GM18520 (cell line): ENCODE results near the gene OOSP3.
"Not testable (repeated sequence)": the region's sequence is repeated elsewhere in the genome, so short reads cannot be mapped to it uniquely, and the experiment has no call there.

Experiments
- ATAC-seq: cut with Tn5 transposase; IDR thresholded peaks from one replicate; pipeline ENCODE4 v1.9.1; 2021; ENCODE audit not compliant: unreplicated experiment

OOSP3 gene

GRCh38 chr11:59878575-59878974 lies at the start of gene OOSP3:
Gene OOSP3, plus strand, starts transcription at chr11:59878782. Its CDS starts 27 bp downstream, at chr11:59878809.
- no peak for ATAC-seq

GRCh38 chr11:59829358-59829757 lies 49.2 kb upstream of the OOSP3 start:
- no peak for ATAC-seq

GRCh38 chr11:59833602-59834001 lies 45.0 kb upstream of the OOSP3 start:
- no peak for ATAC-seq

- no peak for ATAC-seq
These were observed 39.0 kb upstream of the OOSP3 start for GRCh38 chr11:59839615-59840014.

GRCh38 chr11:59841514-59841913 lies 37.1 kb upstream of the OOSP3 start:
- ATAC-seq = no peak

- no peak for ATAC-seq
These were observed 36.3 kb upstream of the OOSP3 start for GRCh38 chr11:59842316-59842715.

- ATAC-seq = no peak
These were observed 33.2 kb upstream of the OOSP3 start, which contains the start of gene CBLIF for GRCh38 chr11:59845399-59845798. Gene CBLIF, minus strand, starts transcription at chr11:59845499. Its CDS starts 46 bp downstream, at chr11:59845453.

GRCh38 chr11:59846556-59846955 lies 32.0 kb upstream of the OOSP3 start:
- no peak for ATAC-seq

GRCh38 chr11:59847626-59848025 lies 31.0 kb upstream of the OOSP3 start:
- no peak for ATAC-seq

- not testable (repeated sequence) for ATAC-seq
These were observed 30.1 kb upstream of the OOSP3 start for GRCh38 chr11:59848439-59848838.

- no peak for ATAC-seq
These were observed 29.5 kb upstream of the OOSP3 start for GRCh38 chr11:59849129-59849528.

GRCh38 chr11:59849551-59849950 lies 29.0 kb upstream of the OOSP3 start:
- not testable (repeated sequence) for ATAC-seq

- not testable (repeated sequence) for ATAC-seq
These were observed 27.2 kb upstream of the OOSP3 start for GRCh38 chr11:59851416-59851815.

- no peak for ATAC-seq
These were observed 23.7 kb upstream of the OOSP3 start for GRCh38 chr11:59854871-59855270.

GRCh38 chr11:59857439-59858434 lies 20.8 kb upstream of the OOSP3 start:
- ATAC-seq = no peak

- ATAC-seq = no peak
These were observed 18.9 kb upstream of the OOSP3 start for GRCh38 chr11:59859673-59860072.

GRCh38 chr11:59862252-59862651 lies 16.3 kb upstream of the OOSP3 start:
- no peak for ATAC-seq

GRCh38 chr11:59865031-59865430 lies 13.6 kb upstream of the OOSP3 start:
- no peak for ATAC-seq

GRCh38 chr11:59866397-59866796 lies 12.2 kb upstream of the OOSP3 start, which contains the start of gene TCN1:
Gene TCN1, minus strand, starts transcription at chr11:59866487. Its CDS starts 17 bp downstream, at chr11:59866470.
- ATAC-seq = no peak

GRCh38 chr11:59866836-59867235 lies 11.7 kb upstream of the OOSP3 start:
- no peak for ATAC-seq

- ATAC-seq = no peak
These were observed 10.6 kb upstream of the OOSP3 start for GRCh38 chr11:59867946-59868345.

- ATAC-seq = no peak
These were observed 6.5 kb upstream of the OOSP3 start for GRCh38 chr11:59872076-59872475.
